ENCODE results near the gene DBF4B.

- TF ChIP-seq EZH2 (IDR thresholded peaks at IDR 0.05; ENCODE audit: borderline replicate concordance, low read depth, low read length, severe bottlenecking), result no peak
- TF ChIP-seq, protein P1, sequence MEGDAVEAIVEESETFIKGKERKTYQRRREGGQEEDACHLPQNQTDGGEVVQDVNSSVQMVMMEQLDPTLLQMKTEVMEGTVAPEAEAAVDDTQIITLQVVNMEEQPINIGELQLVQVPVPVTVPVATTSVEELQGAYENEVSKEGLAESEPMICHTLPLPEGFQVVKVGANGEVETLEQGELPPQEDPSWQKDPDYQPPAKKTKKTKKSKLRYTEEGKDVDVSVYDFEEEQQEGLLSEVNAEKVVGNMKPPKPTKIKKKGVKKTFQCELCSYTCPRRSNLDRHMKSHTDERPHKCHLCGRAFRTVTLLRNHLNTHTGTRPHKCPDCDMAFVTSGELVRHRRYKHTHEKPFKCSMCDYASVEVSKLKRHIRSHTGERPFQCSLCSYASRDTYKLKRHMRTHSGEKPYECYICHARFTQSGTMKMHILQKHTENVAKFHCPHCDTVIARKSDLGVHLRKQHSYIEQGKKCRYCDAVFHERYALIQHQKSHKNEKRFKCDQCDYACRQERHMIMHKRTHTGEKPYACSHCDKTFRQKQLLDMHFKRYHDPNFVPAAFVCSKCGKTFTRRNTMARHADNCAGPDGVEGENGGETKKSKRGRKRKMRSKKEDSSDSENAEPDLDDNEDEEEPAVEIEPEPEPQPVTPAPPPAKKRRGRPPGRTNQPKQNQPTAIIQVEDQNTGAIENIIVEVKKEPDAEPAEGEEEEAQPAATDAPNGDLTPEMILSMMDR (IDR thresholded peaks at IDR 0.05; ENCODE audit: borderline replicate concordance, extremely low read depth, low read length, poor library complexity, severe bottlenecking), result no peak
These were observed 42.9 kb downstream of the DBF4B start for GRCh38 chr17:44751331-44751730.

All from DND-41 (cell line).